HG02642 (cell line): ENCODE data around the gene FAM171A1.
"Not testable (repeated sequence)": the region's sequence is repeated elsewhere in the genome, so short reads cannot be mapped to it uniquely, and the experiment has no call there.

Experiments used
- ATAC-seq: cut with Tn5 transposase; IDR thresholded peaks from one replicate; pipeline ENCODE4 v1.9.1; 2021; ENCODE audit warnings: mild to moderate bottlenecking; ENCODE audit not compliant: unreplicated experiment, poor library complexity

Gene FAM171A1

DNA sequence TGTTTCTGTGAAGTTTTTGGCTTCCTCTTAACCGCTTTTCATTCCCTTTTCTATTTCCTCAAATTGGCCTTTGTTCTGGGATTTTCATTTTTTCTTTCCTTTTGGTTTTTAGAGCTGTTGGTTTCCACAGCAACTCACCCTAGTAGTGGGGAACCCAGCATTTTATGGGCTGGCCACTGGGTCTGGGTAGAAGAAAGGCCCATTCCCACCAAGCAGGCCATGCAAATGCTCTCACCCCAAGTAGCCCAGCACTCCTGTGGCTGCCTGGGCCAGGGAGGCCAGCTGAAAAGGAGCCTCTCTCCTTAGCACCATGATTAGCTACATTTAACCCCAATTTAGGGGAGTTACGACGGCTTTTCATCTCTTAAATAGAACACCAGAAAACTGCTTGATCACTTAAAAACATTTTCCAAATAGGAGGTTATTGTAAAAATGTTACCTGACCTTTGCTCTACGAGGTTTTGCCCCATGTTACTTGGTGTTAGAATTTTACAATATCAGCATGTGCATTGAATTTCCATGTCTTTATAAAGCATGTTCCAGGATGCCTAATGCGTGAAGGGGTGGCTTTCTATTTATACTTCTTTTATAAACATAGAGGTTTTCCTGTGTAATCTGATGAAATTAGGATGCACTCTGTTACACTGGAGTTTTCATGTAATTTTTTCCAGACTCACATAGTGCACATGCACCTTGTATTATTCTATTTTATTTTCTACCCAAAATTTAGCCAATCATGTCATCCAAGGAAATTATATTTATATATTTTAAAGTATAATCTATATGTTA, 75.4 kb downstream of the FAM171A1 start:
- no peak for ATAC-seq

DNA sequence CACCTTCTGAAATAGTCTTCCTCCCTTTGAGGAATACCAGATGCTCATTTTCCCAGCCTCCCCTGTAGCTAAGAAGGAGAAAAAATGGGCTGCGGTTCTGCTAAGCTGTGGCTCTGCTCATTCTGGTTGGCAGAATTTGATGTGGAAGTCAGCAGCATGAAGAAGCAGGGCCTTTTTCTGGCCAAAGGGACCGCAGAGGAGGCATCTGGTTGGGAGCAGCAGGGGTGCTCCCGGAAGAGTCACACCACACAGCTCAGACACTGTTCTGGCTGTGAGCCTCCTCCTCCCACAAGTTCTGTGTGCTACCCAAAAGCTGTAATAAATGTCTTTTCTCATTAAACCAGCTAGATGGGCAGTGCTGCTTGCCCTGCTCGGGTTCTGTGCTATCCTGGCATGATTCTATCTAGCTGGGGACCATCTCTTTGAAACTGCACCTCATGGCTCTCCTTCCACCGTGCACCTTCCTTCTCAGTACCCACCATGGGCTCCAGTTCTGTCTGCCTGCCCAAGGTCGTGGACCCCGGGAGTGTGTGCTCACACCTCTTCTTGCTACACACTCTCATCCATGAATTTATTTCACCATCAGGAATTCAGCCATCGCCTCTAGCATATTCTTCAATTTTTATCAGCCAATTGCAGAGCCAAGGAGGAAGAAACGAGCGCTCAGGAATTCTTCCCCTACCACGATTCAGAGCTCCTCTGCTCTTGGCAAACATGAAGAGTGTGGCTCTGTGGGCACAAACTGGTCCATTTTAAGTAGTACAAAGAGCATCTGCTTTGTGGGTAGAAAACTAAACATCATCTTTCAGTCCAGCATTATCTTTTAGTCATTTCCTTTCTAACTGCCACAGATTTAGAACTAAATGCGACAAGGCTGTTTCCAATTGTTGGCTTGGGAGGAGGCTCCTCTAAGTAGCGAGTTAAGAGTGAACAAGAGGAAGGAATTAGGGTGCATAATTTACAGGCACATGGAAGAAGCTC, 76.9 kb downstream of the FAM171A1 start:
- ATAC-seq = no peak

DNA sequence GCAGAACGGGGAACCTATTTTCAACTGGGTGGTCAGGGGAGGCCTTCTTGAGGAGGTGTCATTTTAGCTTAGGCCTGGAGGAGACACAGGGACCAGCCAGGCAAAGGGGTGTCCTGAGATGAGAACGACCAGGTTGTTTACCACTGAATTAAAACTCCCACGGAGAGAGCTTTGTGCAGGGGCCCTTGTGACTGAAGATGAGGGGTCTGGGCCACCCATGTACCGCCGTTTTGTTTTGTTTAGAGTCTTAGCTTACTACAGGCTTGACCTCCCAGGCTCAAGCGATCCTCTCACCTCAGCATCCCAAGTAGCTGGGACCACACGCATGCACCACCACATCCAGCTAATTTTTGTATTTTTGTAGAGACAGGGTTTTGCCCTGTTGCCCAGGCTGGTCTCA, 80.4 kb downstream of the FAM171A1 start:
- no peak for ATAC-seq

DNA sequence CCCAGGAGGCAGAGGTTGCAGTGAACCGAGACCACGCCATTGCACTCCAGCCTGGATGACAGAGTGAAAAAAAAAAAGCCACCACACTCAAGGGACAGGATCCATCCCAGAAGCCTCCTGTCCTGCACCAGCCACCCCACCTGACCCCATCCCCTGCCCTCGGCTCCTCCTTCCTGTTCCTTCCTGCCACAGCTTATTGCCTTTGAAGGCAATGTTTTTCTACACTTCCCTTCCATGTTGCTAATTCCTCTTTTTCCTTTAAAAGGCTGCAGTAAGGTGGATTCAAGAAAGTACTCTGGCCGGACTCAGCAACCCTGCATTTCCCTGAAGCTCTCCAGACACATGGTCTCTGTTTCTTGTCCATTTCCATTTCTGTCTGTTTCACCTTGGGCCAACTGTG, 80.9 kb downstream of the FAM171A1 start:
- ATAC-seq = no peak

DNA sequence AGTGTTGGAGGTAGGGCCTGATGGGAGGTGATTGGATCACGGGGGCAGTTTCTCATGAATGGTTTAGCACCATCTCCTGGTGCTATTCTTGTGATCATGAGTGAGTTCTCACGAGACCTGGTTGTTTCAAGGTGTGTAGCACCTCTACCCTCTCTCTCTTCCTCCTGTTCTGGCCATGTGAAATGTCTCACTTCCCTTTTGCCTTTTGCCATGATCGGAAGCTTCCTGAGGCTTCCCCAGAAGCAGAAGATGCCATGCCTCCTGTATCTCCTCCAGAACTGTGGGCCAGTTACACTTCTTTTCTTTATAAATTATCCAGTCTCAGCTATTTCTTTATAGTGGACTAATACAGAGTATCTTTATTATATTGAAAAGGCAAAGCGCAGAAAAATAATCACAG, 90.1 kb downstream of the FAM171A1 start:
- no peak for ATAC-seq

DNA sequence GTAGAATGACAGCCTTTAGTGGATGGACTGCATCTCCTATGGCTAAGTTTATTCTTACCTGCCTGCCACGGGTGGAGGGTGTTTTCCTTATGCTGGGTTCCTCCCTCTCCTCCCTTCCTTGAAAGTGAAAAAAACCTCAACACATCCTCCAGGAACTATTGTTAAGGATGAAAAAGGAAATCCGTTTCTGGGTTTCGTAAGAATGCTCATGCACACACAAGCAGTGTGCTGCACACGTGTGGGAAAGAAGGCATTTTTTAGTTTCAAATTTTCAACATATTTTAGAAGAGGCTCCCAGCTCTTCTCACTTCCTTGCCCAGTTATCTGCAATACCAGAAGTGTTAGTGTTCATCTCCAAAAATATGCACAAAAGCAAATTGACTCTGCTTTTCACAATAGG, 90.6 kb downstream of the FAM171A1 start:
- ATAC-seq = no peak

DNA sequence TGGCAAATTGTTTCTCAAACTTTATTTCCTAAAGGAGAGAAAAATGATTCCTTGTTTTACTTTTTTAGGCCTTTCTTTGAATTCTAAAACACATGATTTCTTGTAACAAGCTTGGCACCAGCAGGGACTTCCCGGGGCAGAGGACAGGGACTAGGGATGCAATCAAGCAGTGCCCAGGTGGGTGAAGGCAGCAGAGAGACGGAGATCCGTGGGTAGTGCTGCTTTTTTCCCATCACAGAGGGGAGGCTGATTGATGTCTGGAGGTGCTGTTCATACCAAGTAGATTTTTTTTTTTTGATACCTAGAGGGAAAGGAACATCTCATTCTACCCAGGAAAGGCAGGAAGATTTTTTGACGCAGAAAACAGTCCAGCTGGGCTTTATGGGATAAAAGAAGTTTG, 91.9 kb downstream of the FAM171A1 start:
- ATAC-seq = no peak

DNA sequence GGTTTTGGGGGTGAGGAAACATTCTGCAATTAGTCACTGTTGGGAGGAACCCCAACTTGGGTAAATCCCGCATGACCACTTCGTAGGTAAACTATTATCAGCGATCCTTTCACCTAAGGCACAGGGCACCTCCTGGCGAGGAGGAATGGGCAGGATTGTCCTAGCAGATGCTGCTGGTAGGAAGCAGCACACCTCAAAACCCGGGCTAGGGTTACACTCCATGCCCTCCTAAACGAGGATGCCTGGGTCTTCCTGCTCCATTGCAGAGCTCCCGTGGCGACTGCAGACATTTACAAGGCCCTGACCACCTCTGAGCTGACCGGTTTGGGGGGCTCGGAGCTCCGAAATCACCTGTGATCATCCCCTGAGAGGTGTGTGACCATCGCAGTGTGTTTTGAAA, 92.3 kb downstream of the FAM171A1 start:
- ATAC-seq = no peak

DNA sequence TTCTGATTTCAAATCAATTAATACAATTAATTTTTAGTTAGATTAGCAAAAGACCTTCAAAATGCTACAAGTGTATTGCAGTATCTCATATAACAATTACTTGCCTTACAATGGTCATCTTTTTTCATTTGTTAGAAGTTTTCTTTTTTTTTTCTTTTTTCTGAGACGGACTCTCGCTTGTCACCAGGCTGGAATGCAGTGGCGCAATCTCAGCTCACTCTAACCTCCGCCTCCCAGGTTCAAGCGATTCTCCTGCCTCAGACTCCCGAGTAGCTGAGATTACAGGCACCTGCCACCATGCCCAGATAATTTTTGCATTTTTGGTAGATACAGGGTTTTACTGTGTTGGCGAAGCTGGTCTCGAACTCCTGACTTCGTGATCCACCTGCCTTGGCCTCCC, 95.0 kb downstream of the FAM171A1 start:
- ATAC-seq = not testable (repeated sequence)

DNA sequence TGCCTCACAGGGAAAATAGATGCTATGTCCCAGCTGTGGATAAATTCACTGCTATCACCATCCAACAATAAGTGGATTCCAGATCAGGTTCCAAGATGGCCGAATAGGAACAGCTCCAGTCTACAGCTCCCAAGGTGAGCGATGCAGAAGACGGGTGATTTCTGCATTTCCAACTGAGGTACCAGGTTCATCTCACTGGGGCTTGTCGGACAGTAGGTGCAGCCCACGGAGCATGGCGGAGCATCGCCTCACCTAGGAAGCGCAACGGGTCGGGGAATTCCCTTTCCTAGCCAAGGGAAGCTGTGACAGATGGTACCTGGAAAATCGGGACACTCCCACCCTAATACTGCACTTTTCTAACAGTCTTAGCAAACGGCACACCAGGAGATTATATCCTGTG, 101.3 kb downstream of the FAM171A1 start:
- ATAC-seq = not testable (repeated sequence)

DNA sequence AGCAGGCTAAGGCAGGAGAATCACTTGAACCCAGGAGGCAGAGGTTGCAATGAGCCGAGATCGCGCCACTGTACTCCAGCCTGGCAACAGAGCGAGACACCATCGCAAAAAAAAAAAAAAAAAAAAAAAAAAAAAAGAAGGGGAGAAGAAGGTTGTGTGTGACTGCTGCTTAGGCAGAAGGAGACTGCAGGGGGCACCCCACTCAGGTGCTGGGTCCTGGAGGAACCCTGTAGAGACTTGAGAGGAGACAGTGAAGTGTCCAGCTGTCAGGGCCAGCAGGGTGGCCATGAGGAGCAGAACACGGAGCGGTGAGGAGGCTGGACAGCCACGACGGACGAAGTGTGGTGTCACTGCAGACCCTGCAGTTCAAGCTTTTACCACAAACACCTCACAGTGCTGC, 103.6 kb downstream of the FAM171A1 start:
- ATAC-seq = no peak

DNA sequence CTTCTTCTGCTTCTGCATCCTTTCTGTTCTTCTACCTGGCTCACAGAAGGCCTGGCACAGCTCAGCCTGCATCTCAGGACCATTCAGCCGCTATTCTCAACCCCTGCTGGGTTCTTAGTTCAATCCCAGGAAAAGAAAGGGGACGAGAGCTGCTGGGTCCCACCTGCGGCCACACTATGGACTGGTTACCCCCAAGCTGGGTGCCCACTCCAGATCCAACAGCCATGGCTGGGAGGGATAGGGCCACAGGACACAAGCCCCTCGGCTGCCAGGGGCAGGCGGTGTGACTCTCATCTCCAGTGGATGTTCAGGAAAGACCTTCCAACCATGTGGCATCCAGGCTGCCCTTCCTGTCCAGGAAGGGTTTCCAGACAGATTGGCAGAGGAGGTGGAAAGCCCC, 105.0 kb downstream of the FAM171A1 start:
- ATAC-seq = no peak

DNA sequence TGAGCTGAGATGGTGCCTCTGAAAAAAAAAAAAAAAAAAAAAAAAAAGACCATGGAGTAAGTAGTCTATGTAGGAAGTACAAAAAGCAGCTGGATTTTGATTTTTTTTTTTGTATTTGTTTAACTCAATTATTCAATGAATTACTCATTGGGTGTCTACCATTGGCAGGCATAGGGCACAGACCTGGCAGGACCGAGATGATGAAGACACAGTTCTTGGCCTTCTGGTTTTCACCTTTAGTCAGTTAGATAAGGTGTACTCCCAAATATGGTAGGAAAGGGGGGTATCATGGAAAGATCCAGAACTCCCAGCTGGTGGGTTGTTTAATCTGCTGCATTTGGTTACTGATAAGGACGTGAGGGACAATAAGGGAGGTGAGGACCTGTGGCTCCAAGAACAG, 105.5 kb downstream of the FAM171A1 start:
- no peak for ATAC-seq

DNA sequence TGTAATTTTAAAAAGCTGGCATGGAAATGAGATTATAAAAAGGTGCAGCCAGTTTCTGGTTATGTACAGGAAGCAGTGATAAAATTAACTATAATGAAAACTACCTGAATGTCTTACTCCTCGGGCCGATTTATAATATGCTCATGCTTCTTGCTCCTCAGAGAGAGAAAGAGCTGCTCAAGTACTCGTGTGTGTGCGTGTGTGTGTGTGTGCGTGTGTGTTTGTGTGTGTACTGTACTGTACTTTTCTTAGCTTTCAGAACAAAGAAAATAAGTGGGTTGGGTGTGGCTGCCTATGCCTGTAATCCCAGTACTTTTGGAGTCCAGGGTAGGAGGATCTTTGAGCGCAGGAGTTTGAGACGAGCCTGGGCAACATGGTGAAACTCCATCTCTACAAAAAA, 106.0 kb downstream of the FAM171A1 start:
- ATAC-seq = no peak

DNA sequence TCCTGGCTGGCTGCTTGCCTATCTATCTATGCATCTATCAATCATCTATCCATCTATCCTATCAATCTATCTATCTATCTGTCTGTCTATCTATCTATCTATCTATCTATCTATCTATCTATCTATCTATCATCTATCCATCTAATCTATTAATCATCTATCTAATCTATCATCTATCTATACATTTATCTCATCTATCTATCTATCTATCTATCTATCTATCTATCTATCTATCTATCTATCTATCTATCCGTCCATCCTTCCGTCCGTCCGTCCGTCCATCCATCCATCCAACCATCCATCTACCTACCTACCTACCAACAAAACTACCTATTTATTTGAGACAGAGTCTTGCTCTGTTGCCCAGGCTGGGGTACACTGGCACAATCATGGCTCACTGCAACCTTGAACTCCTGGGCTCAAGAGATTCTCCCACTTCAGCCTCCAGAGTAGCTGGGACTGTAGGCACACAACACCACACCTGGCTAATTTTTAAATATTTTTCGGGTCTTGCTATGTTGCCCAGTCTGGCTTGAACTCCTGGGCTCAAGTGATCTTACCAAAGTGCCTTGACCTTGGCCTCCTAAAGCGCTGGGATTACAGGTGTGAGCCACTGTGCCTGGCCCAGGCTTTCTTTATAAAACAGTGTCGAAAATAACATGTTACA, 107.3 kb downstream of the FAM171A1 start:
- no peak for ATAC-seq

DNA sequence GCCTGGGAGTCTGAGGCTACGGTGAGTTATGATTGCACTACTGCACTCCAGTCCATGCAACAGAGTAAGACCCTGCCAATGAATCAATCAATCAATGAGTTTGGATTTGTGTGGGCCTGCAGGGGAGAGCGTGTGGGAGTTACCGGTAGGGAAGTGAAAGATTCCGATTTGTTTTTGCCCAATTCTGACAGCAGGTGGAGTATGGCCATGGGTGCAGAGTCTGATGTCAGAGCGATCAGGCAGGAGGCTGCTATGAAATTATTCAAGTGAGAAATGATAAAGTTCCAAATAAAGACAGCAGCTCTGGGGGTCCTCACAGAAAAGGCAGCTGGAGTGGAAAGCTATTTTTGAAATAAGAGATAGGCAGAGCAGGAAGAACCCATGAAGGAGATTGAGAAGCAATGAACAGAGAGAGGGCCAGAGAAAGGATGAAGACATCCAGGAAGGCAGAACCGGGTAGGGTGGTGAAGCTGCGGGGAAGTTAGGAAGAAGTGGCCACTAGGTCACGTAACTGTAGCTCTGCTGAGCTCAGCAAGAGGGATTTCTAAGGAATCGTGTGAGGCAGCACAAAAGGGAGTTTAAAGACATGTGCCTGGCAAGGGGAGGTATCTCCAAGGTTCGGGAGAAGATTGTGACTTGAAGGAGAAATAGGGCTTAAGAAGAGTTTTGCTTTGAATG, 108.9 kb downstream of the FAM171A1 start:
- no peak for ATAC-seq

DNA sequence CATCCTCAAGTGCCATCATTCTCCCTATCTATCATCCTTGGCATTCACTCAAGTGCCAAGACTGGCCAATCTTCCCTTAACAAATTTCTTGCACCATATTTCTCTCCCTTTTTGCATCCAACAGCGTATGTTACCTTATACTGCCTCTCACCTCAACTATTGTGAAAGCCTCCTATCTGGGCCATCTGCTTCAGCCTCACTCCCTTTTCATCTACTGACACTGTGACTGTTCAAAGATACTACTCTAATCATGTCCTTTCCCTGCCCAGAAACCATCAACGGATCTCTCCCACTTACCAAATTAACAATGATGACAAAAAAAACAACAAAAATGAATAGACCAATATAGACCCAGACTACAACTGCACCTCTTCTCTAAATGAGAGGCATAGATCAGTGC, 112.0 kb downstream of the FAM171A1 start:
- ATAC-seq = no peak

DNA sequence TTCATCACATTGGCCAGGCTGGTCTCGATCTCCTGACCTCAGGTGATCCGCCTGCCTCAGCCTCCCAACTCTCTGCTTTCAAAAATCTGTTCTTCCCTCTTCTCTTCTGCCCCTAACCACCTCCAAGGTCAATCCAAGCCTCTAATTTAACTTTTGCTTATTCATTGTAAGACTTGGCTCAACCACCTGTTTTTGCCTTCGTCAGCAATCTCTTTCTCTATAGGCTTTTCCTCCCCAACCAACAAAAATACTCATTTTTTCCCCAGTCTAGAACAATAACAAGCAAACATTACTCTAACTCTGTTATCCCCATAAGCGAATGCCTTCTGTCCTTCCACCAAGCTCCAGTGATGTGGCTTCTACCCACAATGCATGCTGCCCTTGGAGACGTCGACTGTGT, 112.8 kb downstream of the FAM171A1 start:
- ATAC-seq = no peak

DNA sequence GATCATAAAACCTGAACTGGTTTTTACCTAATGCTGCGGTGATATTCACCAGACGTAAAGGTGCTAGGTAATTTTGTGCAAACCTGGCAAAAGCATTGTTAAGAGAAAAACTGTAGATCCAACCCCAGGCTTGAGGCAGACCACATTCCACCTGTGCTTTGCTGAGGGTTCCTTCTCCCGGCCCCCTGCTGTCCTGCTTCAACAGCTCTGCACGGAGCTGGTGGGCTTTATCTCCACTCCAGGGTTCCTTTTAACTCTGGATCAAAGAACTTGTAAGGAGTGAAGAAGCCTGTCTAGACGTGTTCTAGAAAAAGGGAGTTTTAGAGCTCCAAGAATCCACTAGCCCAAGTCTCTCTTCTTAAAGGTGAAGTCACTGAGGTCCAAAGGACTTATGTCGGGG, 115.1 kb downstream of the FAM171A1 start:
- ATAC-seq = no peak
